GM12891 (cell line): Measurements from ENCODE around the gene ITGA7.

Experiments used
- DNase-seq: peaks from one replicate; pipeline ENCODE4 v3.0.0; 2011; ENCODE audit warnings: low spot score; ENCODE audit not compliant: insufficient read length
- FAIRE-seq: peaks from 2 replicates; lab custom pipeline; 2011; peaks lifted over from hg19 to GRCh38; lab: Jason Lieb, UNC
- PAX5 ChIP-seq: IDR thresholded peaks from 2 replicates; pipeline ENCODE4 v1.6.1; 2011; ENCODE audit warnings: low read length, moderate library complexity, mild to moderate bottlenecking; ENCODE audit not compliant: insufficient read depth, severe bottlenecking
- POLR2A ChIP-seq: IDR thresholded peaks from 2 replicates; pipeline ENCODE4 v1.6.1; 2011; ENCODE audit warnings: low read depth, low read length, control low read depth
- POLR2AphosphoS5 ChIP-seq: IDR thresholded peaks from 2 replicates; pipeline ENCODE4 v1.6.1; 2011; ENCODE audit warnings: low read depth, low read length, control low read depth
- POU2F2 ChIP-seq: IDR thresholded peaks from 2 replicates; pipeline ENCODE4 v1.6.1; 2011; ENCODE audit warnings: low read depth, mild to moderate bottlenecking, control low read depth, low read length, moderate library complexity
- SPI1 ChIP-seq: IDR thresholded peaks from 2 replicates; pipeline ENCODE4 v1.6.1; 2011; ENCODE audit warnings: low read depth, low read length, control low read depth
- TAF1 ChIP-seq: IDR thresholded peaks from 2 replicates; pipeline ENCODE4 v1.6.1; 2011; ENCODE audit warnings: low read depth, low read length, control low read depth

The ITGA7 gene

DNA sequence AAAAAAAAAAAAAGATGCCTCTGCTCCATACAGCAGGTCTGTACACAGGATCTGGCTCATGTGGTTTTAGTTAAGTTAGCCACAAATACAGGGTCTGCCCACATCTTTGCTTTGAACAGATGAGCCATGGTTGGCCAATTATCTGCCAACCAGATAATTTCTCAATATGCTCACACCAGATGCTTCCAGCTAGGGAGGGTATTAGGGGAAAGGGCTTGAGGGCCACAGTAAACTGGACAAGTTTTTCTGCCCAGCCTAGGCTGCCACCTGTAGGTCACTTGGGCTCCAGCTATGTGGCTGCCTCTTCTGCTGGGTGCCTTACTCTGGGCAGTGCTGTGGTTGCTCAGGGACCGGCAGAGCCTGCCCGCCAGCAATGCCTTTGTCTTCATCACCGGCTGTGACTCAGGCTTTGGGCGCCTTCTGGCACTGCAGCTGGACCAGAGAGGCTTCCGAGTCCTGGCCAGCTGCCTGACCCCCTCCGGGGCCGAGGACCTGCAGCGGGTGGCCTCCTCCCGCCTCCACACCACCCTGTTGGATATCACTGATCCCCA lies 13.3 kb upstream of the ITGA7 start:
- DNase-seq = no peak
- no peak for TF ChIP-seq SPI1
- no peak for TF ChIP-seq POLR2AphosphoS5
- TF ChIP-seq PAX5 = no peak
- TF ChIP-seq TAF1 = no peak
- TF ChIP-seq POLR2A = no peak
- no peak for TF ChIP-seq POU2F2
- no peak for FAIRE-seq

DNA sequence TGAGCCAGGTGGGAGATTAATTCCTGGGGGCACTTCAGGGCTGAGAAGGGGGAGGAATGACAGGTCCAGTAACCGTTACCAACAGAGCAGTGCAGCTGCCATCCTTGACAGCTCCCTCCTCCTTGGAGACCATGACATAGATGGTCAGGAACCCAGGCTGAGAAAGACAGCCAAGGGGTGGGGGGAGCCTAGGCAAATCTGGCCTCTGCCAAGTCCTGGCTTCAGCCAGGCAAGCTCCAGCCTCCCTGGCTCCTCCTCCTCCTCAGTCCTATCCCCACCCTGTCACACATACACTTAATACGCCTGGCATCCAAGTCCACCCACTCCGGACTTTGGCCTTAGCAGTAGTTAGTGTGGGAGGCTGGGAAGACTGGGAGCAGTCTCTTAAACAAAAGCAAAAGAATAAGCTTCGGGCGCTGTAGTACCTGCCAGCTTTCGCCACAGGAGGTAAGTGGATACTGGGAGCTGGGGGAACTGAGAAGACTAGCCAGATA lies 12.4 kb upstream of the ITGA7 start, which contains the start of gene RDH5:
RDH5 (plus strand) TSS at position 323 of the 494 bp plus-strand sequence. CDS start 792 bp downstream, outside the sequence.
- no peak for FAIRE-seq
- TF ChIP-seq POLR2A (no peak), SPI1 (no peak), POU2F2 (no peak), TAF1 (no peak), POLR2AphosphoS5 (no peak), PAX5 (no peak)
- no peak for DNase-seq

DNA sequence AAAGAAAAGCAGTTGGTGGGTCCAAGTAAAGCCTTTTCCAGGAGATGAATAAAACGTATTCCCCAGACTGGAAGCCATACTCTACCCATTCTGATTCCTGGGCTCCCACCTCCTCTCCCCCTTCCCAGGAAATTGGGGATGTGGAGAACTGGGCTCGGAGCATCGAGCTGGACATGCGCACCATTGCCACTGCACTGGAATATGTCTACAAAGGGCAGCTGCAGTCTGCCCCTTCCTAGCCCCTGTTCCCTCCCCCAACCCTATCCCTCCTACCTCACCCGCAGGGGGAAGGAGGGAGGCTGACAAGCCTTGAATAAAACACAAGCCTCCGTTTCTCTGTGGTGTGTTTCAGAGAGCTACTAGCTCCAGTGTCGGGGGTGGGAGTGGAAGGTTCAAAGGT lies 11.7 kb upstream of the ITGA7 start:
- DNase-seq = no peak
- TF ChIP-seq SPI1 (no peak), POU2F2 (no peak), POLR2A (no peak), POLR2AphosphoS5 (no peak), TAF1 (no peak)
- FAIRE-seq = no peak

DNA sequence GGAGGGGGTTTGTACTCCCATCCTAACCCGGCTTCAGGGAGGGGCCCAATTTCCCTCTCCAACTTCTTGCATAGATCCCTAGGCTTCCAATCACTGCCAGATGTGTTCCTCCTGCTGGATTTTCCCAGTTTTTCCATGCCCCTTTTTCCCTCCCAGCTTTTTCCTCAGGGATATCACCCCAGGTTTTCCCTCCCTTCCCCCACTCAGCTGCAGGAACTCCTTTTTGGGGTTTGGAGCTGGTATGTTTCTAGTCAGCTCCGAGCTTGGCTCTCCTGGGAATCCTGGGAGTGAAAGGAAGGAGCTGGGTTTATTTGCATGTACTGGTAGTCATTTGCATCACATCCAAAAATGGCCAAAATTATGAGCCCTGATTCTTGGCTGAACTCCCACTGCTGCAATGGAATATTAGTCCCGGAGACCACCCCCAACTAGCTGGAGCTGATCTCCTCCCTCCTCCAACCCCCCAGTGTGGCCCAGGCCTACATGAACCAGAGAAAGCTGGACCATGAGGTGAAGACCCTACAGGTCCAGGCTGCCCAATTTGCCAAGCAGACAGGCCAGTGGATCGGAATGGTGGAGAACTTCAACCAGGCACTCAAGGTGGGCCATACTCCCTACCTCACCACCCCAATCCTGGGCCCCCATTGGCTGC lies 11.0 kb upstream of the ITGA7 start:
- TF ChIP-seq POU2F2 (no peak), TAF1 (no peak), PAX5 (no peak), POLR2A (no peak), SPI1 (no peak), POLR2AphosphoS5 (no peak)
- DNase-seq (no peak), FAIRE-seq (no peak)

DNA sequence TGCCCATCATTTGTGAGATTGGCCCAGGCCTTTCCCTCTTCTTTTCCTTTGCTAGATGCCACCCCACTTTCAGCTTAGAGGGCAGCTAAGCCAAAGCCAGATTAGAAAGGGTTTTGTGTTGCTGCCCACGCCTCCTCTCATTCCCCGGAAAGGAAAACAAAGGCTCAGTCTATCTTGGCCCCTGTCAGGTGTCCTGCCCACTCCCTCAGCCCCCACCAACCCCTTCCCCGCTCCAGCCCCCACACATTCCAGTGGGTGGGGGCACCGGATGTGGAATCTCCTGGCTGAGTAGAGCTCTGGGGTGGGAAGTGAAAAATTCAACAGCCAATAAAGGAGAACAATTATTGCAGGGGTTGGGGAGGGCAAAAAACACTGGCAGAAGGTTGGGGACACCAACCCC lies 10.3 kb upstream of the ITGA7 start:
- no peak for DNase-seq
- FAIRE-seq = no peak
- TF ChIP-seq SPI1 (no peak), PAX5 (no peak), POLR2A (no peak), TAF1 (no peak), POLR2AphosphoS5 (no peak), POU2F2 (no peak)

DNA sequence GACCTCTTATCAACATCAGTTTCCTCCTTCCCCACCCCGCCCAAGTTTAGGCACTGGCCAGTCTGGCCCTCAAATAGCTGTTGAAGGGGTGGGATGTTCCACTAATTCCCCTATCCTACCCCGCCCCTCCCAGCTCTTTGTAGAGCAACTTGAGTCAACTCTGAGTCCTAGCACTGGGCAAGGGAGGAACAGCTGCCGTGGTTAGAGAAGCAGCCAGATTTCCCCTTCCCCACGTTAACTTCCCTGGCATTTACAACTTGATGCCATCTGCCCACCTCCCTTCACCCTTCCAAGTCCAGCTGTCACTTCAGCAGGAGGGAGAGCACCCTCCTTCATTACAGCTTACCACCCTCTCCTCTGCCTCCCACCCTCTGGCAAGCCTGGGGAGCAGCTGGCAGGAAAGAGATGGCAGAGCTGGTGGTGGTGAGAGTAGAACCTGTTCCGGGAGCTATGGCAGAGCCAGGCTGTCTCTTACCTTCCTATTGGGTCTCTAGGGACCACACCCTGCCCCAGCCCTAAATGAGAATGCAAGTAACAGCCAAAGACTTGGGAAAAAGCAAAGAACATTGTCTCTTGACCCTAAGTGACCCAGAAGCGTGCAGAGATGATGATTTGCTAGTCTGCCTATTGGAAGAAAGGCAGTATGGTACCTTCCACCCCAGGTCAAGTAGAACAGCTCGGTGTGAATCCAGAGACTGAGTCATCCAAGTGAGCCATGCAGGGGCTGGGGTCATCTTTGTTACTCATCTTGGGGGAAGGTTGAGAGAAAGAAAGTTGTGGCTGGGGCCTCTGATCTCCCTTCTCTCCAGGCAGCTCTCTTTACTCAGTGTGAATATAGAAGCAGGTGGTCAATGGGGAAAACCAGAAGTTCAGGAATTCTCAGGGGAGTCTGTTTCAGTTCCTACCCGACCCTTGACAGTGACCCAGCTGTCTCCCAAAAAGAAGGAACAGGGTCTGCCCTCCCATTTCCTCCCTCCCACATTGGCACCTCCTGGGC lies 9.6 kb upstream of the ITGA7 start:
- TF ChIP-seq POLR2AphosphoS5 (no peak), SPI1 (peak; percentile 78)
- FAIRE-seq = peak; percentile 13
- no peak for DNase-seq

DNA sequence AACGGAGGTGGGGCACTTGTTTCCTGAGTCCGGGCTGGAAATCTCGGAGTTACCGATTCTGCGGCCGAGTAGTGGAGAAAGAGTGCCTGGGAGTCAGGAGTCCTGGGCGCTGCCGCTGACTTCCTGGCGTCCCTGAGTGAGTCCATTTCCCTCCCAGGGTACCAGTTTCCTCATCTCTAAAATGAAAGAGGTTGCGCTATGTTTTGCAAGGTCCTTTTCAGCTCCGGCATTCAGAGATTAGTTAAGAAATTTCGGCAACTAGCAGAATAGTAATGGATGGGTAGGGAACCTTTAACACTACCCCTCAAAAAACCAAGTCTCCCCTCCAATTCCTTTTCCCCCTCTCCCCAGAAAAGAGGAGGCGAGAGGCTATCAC lies 8.9 kb upstream of the ITGA7 start:
- FAIRE-seq = no peak
- no peak for TF ChIP-seq TAF1
- no peak for TF ChIP-seq POLR2AphosphoS5
- no peak for TF ChIP-seq POU2F2
- TF ChIP-seq PAX5 = no peak
- TF ChIP-seq POLR2A = no peak
- TF ChIP-seq SPI1 = no peak
- no peak for DNase-seq

DNA sequence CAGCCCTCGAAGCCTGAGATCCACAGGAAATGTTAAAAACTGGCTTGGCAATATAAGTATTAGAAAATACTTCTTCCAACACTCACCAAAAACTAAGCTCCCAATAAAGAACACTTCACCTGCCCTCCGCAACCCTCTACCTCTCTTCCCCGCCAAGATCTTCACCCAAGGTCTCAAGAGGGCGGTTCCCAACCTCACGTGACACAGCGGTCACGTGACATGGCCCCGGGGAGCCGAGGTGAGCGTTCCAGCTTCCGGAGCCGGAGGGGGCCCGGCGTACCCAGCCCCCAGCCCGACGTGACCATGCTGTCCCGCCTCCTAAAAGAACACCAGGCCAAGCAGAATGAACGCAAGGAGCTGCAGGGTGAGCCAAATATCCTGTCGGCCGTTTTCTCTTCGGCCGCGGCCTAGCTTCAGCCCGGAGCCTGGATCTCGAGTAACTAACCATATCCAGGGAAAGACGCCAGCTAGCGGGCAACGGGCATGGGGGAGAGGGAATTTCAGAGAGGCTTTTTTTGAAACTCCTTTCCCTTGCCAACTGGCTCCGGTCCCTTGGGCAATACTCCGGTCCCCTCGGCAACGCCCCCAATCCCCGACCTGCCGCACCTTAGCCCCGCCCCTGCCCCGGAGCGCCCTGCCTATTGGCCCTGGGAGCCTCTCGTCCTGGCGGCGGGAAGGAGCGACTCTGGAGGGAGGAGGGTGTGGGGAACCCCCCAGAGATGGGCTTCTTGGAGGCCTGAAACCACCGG lies 8.3 kb upstream of the ITGA7 start, which contains the start of gene BLOC1S1:
BLOC1S1 (plus strand) TSS at position 214 of the 749 bp plus-strand sequence; CDS start at position 220, 6 bp downstream.
- DNase-seq (peak; percentile 96), FAIRE-seq (peak; percentile 93)
- TF ChIP-seq SPI1 (peak; percentile 39; the same call in 1 of the 2 replicates), PAX5 (no peak), TAF1 (peak; percentile 18; the same call in 1 of the 2 replicates), POLR2A (peak; percentile 65; the same call in 1 of the 2 replicates), POLR2AphosphoS5 (peak; percentile 56; the same call in 1 of the 2 replicates), POU2F2 (0 out of 2 replicates have a peak, but pooled peaks have one; percentile 48)
